Epithelial cell of esophagus (primary cell): ENCODE measurements around the gene ACTG1.

Experiments
- DNase-seq: peaks from one replicate; pipeline ENCODE4 v3.0.0; 2010; ENCODE audit warnings: low read depth
- H3K4me3 ChIP-seq: 2 replicates; pipeline ENCODE4 v1.5.1; 2011; ENCODE audit warnings: mild to moderate bottlenecking, low read length, control low read depth
- CTCF ChIP-seq: IDR thresholded peaks from 2 replicates; pipeline ENCODE4 v1.5.1; 2011; ENCODE audit warnings: low read depth, mild to moderate bottlenecking, low read length, control low read depth, inconsistent platforms; ENCODE audit not compliant: insufficient read depth; ENCODE audit errors: missing control alignments

The ACTG1 gene

GRCh38 chr17:81539961-81540675, 27.5 kb upstream of the ACTG1 start:
- no peak for DNase-seq
- H3K4me3 ChIP-seq = no peak overlapping the region
- TF ChIP-seq CTCF = no peak

DNA sequence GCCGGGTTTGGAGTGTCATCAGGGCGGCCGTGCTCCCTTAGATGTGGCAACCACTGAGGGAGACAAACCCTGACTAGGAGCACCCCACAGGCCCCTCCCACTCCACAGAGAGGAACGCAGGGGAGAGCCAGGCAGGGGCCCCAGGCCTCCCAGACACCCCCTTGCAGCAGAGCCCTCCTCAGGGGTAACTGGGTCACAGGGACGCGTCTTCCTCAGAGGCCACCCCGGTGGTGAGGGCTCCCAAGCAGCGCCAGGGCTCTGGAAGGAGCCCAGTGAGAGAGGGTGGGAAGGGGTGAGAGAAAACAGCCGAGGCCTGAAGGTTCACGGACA, 26.9 kb upstream of the ACTG1 start:
- no peak for DNase-seq
- no peak for TF ChIP-seq CTCF
- H3K4me3 ChIP-seq = no peak overlapping the region

DNA sequence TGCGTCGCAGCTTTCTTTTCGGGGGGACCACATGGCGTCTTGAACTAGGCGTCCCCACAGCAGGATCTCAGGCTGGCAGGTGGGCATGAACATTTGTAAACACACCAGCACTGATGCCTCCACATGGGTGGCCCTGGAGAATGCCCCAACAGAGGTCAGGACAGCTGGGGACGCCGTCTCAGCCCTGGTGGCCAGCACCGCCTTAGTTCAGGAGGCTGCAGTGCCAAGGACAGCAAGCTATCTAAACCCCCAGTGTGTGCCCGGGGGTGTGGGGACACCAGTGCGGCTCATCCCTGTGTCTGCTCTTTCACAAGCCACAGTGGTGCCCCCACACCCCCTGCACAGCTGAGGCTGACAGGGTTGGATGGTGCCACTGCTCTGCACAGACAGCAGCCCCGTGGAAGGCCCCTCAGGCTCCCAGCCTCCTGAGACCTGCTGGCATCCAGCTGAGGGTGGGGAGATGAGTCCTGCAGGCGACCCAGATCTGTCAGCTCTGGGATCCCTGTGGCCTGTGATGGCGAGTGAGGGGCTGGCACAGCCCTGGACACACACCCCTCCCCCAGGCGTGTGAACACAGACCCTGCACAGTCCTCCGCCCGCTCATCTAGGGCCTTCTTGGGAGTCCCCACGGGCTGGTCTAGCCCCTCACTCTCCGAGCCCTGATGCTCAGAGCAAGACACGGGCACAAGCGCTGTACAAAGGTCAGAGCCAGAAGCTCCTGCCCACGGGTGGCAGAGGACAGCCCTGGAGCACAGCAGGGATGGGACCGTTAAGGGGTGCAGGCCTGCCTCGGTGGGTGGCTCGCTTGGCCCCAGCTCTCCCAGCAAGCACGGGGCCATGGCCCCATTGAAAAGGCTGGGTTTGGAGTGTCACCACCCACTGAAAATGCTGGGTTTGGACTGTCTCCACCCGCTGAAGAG, 26.3 kb upstream of the ACTG1 start:
- DNase-seq = no peak
- TF ChIP-seq CTCF = no peak
- no peak overlapping the region for H3K4me3 ChIP-seq

- TF ChIP-seq CTCF = no peak
- DNase-seq = no peak
- H3K4me3 ChIP-seq = no peak overlapping the region
Measured at GRCh38 chr17:81537856-81538555, 25.4 kb upstream of the ACTG1 start.

- DNase-seq = no peak
- H3K4me3 ChIP-seq = no peak overlapping the region
- peak; percentile 60 for TF ChIP-seq CTCF
Measured at GRCh38 chr17:81537343-81537855, 24.8 kb upstream of the ACTG1 start.

DNA sequence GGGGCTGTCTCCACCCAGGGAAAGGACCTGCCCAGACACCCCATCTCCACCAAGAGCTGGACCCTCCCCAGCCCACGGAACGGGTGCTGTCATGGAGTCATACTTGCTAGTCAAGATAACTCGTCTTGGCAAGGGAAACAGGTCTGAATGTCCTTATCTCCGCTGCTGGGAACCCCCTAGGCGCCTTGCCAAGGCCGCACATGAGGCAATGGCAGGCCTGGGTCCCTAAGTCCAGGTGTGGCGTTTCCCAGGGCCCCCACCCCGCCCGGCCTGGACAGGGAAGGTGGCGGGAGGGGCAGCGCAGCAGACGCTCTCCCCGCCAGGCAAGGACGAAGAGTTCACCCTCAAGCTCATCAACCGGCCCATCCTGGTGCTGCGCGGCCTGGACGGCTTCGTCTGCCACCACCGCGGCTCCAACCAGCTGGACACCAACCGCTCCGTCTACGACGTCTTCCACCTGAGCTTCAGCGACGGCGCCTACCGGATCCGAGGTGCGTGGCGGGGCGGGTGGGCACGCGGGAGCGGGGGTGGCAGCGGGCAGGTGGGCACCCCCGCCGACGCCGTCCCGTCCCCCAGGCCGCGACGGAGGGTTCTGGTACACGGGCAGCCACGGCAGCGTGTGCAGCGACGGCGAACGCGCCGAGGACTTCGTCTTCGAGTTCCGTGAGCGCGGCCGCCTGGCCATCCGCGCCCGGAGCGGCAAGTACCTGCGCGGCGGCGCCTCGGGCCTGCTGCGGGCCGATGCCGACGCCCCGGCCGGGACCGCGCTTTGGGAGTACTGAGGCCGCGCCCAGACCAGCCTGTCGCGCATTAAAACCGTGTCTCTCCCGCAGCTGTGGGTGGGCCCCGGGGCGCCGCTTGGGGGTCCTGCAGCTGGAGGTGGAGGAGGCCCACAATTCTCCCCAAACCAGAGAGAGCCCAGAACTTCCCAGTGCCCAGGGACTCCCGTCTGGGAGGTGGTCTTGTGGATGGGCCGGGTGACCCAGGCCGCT, 24.0 kb upstream of the ACTG1 start:
- no peak for TF ChIP-seq CTCF
- peak; percentile 36 for DNase-seq
- H3K4me3 ChIP-seq = no peak overlapping the region
